ENCODE data around the gene SASS6. TPM values are rescaled to one million over a fixed set of nuclear protein-coding genes. Genes with fewer than 3 reads are reported as not detected.
A peak's percentile ranks its signal among the peaks of the same experiment; 100 is the strongest.

Gene SASS6
- total and polyA plus RNA-seq, 2 donors (not counting 3 experiments of a cell fraction or from before 2014, with no cell fraction given): 0.44 to 7.3 TPM

GRCh38 chr1:100131623-100132022 lies 1.1 kb downstream of the SASS6 start:
- no peak overlapping the region for H3K9ac ChIP-seq (replicated peaks; ENCODE audit: extremely low read depth, insufficient read depth, low read length)
- dilution Hi-C loops (cut with MboI; ENCODE audit: extremely low pct_ligation_motif_present, low sequenced_read_pairs) (no loop called here), intact Hi-C loops (cut with micrococcal nuclease) (loop anchor here (1.0 to 10.0 kb wide), 6 partner anchors 135 to 763 kb away; partner anchors contain the start of genes EXTL2, RTCA and SLC30A7)
- no peak overlapping the region for H3K27ac ChIP-seq (ENCODE audit: insufficient read depth, low read depth, low read length)
- ChIA-PET POLR2A (no interaction called here), CTCF (no interaction called here)
- H2AFZ ChIP-seq (ENCODE audit: low read depth, low read length): no peak overlapping the region
- no peak for DNase-seq (ENCODE audit: low read depth, low spot score)
- peaks cover 24% of the 10 kb centered on the region for H3K4me1 ChIP-seq (ENCODE audit: control insufficient read depth, extremely low read depth, insufficient read depth, low read length)
- no peaks in the 10 kb centered on the region for H3K27me3 ChIP-seq (ENCODE audit: control insufficient read depth in 2 of 2, insufficient read depth in 2 of 2, low read length in 2 of 2)
- no TSS peak for BruUV-seq (replicated peaks)
- TF ChIP-seq POLR2A (IDR thresholded peaks at IDR 0.05; ENCODE audit: low read depth, low read length) (no peak), GATA2 (IDR thresholded peaks at IDR 0.05; ENCODE audit: insufficient read depth, insufficient read length, low read depth, low read length) (no peak), MAX (IDR thresholded peaks at IDR 0.05; ENCODE audit: insufficient read depth, insufficient read length) (no peak), EZH2 (IDR thresholded peaks at IDR 0.05; ENCODE audit: borderline replicate concordance, low read depth, low read length, severe bottlenecking) (no peak), FOS (IDR thresholded peaks at IDR 0.05; ENCODE audit: borderline replicate concordance, insufficient read depth, low read length) (no peak), MYC (IDR thresholded peaks at IDR 0.05; ENCODE audit: low read depth, low read length) (no peak), JUN (IDR thresholded peaks at IDR 0.05; ENCODE audit: borderline replicate concordance, insufficient read depth, insufficient read length, low read depth) (no peak), POLR2AphosphoS5 (IDR thresholded peaks at IDR 0.05; ENCODE audit: insufficient read depth, low read depth, low read length) (no peak), CTCF (IDR thresholded peaks at IDR 0.05; ENCODE audit: extremely low read depth in 1 of 2, insufficient read depth in 1 of 2, low read depth in 1 of 2, low read length in 2 of 2) (no peak)
- H3K79me2 ChIP-seq (ENCODE audit: control insufficient read depth, insufficient read depth, low read length): peaks cover 47% of the 10 kb centered on the region
- no peaks in the 10 kb centered on the region for H3K36me3 ChIP-seq (ENCODE audit: control insufficient read depth in 2 of 2, extremely low read depth in 1 of 2, insufficient read depth in 2 of 2, low read length in 2 of 2)
- no peaks in the 10 kb centered on the region for H3K9me3 ChIP-seq (replicated peaks; ENCODE audit: control insufficient read depth, insufficient read depth, low read length)
- peak overlapping the region; percentile 95 for H3K4me2 ChIP-seq (ENCODE audit: insufficient read depth, low read length)
- peak overlapping the region in 1 of 3 experiments; percentile 99 for H3K4me3 ChIP-seq (replicated peaks in 1 of 3; ENCODE audit: insufficient read depth in 1 of 3, low read depth in 1 of 3, low read length in 3 of 3)
- no peaks in the 10 kb centered on the region for H3K9me1 ChIP-seq (replicated peaks; ENCODE audit: control insufficient read depth, extremely low read depth, insufficient read depth, low read length)
- no peaks in the 10 kb centered on the region for H4K20me1 ChIP-seq (replicated peaks; ENCODE audit: control insufficient read depth, extremely low read depth, insufficient read depth, low read length)
- FAIRE-seq: peak; percentile 48
